Islet precursor cell (in vitro differentiated cells): Measurements from ENCODE around the gene ZMYND8.
A peak's percentile ranks its signal among the peaks of the same experiment; 100 is the strongest.
"Not testable (repeated sequence)": the region's sequence is repeated elsewhere in the genome, so short reads cannot be mapped to it uniquely, and the experiment has no call there.

ENCODE experiments used
- DNase-seq: peaks from one replicate; pipeline ENCODE4 v3.0.0-alpha.2; 2018

ZMYND8 gene

DNA sequence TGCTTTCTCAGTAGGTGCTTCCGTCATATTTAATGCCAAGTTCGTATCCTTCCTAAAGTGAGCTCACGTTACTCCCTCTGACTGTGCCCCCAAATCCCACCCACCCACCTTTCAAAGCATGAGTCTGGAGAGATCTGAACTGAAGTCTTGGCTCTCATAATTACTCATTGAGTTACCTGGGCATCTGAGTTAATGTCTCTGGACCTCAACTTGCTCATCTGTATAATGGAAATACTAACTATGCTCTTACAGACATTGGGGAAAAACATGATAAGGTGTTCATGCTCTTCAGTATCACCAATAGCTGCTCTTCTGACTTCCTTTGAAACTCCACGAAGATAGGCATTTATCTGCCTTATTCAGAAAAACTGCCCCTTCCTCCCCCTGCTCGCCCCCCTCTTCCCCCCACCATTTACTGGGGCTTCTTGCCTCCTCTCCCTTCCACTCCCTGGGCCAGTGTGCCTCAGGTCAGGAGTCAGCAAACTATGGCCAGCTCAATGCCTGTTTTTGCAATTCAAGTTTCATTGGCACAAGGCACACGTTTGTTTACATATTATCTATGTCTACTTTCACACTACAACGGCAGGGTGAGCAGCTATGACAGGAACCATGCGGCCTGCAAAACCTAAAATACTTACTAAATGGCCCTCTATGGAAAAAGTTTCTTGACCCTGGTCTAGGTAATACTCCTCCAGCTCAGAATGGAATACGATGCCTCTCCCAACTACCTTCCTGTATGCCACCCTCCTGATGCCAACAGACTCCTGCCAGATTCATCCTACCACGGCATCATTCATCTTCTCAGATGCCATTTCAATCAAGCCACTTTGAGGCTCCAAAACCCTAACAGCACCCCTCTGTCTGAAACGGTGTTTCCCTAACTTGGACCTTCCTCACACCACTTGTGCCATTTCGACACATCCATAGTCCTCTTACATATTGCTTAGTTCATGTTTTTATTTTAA lies 138.7 kb downstream of the ZMYND8 start:
- no peak for DNase-seq

DNA sequence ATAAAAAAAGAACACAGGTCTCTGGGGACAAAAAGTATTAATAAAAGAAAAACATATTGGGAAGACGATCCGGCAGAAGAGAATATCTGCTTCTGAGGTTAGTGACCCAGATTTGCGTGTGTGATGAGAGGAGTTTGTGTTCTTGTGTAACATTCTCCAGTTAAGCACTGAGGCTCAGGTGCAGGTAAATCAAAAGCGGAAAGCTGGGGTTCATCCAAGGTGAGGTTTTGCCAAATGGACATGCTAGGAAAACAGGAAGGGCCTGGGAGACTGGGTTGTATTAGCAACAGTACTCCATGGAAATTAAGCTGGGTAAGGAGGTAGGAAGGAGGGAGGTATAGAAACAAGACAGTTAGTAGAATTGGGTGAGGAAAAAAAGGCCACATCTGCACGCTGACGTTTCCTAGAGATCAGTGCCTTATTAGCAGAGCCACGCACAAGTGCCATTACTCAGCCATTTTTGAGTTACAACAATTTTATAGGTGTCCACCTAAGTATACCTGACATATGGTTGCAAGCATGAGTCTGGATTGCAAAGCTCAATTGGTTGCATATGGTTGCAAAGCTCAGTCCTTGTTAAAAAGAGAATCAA lies 139.6 kb downstream of the ZMYND8 start:
- no peak for DNase-seq

DNA sequence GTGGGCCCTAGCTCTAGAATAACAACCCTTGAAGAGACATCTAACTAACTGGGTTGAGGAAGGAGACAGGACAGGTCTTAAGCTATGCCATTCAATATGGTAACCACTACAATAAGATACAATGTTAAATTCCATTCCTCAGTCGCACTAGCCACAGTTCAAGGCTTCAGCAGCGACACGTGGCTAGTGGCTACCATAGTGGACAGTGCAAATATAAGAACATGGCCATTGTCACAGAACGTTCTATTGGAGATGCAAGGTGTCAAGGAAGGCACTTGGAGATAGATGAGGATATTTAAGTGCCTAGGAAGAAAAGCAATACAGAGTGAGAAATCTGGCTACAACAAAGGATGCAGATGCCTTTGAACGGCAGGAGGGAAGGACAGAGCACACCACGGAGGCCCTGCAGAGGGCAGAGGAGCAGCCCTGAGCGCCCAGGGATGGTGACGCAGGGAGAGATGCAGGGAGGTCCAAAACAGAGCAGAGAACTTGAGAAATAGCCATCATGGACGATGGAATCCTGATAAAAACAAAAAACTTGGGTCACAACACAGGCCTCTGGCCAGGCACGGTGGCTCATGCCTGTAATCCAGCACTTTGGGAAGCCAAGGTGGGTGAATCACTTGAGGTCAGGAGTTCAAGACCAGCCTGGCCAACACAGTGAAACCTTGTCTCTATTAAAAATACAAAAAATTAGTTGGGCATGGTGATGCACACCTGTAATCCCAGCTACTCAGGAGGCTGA lies 140.7 kb downstream of the ZMYND8 start:
- no peak for DNase-seq

DNA sequence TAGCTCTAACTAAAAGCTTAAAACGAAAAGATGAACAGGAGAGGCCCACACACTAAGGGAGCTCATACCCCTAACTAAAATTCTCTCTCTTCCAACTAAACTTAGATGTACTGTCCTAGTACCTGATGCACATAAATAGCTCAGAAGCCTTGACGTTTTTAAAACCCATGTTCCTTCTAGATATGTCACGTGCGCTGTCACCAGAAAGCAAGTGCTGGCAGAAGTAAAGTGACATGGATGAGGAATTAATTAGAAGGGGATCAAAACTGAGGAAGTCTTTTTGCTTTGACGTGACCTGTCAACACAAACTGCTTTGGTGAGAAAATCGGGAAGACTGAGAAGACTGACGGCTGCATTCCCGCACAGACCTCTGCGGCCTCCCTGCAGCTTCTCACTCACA lies 142.5 kb downstream of the ZMYND8 start:
- no peak for DNase-seq

DNA sequence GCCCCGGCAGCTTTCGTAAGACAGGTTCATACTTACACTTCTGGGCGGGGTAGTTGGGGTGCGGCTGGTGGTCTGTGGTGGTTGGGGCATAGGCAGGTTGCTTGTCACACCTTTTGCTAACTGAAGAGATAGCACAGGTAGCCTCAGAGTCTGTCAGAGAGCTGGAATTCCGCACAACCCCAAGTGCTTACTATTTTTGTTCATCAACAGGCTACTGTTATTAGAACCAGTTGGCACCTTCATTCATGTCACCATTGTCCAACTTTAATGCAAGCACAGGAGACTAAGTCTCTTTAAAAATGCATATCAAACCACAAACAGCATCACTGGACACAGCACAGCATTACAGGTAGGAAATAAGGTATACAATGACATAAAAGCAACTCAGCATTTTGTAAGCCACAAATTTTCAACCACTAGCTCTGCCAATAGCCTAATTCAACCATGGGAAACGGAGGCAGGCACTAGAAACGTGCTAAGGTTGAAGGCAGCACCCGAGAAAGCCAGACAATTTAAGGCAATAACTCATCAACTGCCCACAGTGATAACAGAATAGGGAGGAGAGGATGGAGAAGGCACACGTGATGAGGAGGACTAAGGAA lies 143.8 kb downstream of the ZMYND8 start:
- no peak for DNase-seq

DNA sequence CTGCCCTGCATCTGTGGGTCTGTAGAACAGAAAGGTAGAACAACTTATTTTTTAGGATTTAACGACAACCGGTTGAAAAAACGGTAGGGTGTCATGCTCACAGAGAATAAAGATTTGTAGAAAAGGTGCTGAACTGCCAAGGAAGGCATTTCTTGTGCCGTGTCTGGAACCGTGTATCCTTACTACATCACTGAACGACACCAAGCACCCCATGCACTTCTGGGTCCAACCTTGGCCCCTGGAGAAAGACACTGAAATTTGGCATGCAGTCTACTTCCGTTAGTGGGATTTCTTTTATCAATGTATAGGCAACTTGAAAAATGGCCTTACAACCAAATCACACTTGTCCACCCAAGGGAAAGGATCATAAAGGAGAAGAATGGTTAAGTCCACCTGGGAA lies 145.5 kb downstream of the ZMYND8 start:
- no peak for DNase-seq

DNA sequence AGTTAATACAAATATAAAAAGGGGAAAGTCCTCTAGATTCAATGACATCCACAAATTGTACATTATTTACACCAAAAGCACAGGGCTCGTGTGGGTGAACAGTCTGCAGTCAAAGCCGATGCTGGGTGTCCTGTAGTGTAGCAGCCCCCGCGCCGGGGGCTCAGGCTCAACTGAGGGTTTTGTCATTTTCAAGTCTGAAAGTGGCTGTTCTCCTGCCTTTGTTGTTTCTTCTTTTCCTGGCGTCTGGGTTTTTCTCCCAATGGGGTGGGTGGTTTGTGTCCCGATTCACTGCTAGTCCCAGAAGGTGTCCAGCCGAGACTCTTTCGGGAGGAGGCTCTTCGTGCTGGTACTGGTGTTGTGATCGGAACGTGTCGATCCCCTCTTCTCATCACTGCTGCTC lies 146.0 kb downstream of the ZMYND8 start:
- DNase-seq: no peak

DNA sequence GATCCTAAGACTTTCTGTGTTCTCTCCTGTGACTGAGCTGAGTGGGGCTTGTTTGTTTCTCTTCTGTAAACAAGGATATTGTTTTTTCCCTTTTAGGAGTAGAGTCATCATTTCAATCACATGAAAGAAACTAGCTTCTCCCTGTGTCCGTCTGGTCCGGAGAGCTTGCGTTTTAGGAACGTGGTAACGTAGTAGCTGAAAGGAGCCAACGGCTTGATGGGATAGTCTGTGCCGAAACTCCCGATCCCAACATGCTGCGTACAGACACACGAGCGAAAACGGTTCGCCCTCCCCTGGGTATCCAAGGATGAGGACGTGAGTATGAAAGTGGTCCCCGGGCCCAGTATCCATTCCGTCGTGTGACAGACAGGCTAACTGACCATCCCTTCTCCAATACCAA lies 146.5 kb downstream of the ZMYND8 start:
- no peak for DNase-seq

DNA sequence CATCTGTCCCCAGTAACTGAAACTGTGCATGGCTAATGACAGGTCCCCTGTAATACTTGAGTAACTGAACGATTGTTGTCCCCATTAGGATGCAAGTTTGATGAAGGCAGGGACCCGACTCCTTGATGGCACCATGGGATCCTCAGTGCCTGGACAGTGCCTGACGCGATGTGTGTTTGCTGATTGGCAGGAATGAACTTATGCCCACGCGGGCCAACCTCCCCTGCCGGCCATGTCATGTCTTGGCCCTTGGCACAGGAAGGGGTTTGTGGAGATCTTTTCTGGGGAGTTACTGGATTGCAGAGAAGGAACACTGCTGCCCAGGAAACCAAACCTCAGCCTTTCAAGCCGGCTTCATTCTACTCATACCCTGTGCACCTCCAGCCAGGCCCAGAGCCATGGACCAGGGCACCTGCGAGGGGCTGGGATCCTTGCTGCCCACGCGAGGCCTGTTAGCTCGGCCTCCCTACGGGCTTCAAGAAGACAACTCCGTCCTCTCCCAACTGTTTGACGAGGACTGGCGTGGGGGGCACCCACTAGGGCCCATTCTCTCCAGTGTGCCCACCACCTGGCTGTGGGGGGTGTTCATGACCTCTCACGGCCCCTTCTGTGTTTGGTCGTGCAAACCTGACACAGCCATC lies 147.8 kb downstream of the ZMYND8 start:
- no peak for DNase-seq

DNA sequence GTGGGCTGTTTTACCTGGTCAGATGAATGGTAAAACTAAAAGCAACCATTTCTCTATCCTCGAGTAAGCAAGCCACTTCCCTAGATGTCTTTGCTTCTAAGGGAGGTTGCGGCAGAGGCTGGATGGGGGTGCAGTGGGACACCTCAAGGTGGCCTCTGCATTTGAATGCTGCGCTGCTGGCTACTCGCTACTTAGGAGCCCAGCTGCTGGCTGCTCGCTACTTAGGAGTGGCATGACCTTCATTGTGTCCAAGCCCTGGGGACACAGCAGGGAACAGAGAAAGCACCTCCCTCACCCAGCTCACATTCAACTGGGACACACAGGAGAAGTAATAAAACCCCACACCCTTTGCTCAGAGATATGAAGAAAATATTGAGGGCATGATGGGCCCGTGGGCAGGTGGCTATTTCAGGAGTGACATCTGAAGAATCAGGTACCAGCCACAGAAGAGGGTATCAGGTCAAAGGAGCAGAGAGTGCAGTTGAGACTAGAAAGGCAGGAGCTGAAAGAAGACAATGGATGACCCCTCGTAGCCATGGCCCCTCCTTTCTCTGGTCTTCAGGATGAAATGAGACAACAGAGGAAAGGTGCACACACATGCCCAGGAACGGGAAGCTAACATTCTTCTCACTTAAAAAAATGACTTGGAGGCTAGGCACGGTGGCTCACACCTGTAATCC lies 149.4 kb downstream of the ZMYND8 start:
- DNase-seq: no peak

DNA sequence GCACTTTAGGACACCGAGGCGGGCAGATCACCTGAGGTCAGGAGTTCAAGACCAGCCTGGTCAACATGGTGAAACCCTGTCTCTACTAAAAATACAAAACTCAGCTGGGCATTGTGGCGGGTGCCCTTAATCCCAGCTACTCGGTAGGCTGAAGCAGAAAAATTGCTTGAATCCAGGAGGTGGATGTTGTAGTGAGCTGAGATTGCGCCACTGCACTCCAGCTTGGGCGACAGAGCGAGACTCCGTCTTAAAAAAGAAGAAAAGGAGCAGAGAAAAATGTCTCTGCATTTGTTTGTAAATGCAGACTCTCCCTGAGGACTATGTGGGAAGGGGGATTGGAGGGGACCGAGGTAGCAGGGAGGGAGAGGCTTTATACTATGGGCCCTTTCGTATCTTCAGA lies 149.9 kb downstream of the ZMYND8 start:
- not testable (repeated sequence) for DNase-seq

DNA sequence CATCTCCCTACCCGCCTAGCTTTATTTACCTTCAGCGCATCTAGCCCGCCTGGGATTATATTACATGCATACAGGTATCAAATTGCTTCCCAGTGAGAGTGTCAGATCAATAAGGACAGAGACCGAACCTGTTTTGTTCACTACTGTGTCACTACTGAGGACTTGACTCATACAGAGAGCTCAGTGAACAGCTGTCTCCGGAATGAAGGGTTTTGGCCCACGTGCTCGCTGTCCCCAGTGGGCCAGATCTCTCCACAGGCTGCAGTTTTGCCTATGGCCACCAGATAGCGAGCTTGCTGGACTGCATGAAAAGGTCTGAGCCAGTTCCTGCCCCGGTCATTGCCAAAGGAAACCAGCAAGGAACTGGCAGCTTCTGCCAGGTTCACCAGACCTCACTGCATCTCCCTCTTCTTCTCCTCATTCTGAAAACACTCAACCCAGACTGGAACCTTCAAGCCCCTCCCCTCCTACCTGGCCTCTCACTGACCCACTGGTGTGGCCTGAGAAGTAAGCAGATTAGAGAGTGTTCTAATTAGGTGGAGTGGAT lies 150.8 kb downstream of the ZMYND8 start:
- DNase-seq: peak; percentile 88

DNA sequence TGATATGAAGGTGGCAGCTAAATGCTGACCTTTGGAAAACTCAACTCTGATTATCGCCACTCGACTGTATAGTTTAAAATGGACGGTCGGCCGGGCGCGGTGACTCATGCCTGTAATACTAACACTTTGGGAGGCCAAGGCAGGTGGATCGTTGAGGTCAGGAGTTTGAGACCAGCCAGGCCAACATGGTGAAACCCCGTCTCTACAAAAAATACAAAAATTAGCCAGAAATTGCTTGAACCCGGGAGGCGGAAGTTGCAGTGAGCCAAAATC lies 151.7 kb downstream of the ZMYND8 start:
- not testable (repeated sequence) for DNase-seq

DNA sequence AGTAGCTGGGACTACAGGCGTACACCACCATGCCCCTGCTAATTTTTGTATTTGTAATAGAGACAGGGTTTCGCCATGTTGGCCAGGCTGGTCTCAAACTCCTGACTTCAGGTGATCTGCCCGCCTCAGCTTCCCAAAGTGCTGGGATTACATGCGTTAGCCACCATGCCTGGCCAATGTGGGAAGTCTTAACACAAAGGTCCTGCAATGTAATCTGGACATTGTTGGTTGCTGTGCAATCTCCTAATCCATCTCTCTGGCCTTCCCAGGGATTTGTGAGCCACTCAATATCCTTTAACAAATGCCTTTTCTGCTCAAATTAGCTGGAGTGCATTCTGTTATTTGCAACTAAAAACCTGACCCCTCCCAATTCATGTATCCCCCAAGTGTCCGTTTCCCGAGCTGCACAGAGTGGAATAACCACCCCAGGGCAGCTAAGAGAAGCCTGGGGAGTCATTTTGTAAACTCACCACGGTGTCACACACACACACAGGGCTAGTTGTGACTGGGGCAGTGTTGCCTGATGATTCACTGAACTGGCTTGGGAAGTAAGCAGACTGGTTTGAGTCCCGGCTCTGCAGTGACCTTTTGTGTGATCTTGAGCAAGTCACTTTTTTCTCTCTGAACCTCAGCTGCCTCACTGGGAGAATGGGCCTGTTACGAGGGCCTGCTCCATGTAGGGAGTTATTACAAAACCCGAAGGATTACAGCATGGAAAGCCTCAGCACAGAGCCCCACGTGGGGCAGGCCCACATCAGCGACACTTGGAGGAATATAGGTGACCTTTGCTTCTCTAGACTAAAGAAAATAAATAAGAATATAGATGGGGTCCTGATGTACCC lies 152.3 kb downstream of the ZMYND8 start:
- peak; percentile 95 for DNase-seq

DNA sequence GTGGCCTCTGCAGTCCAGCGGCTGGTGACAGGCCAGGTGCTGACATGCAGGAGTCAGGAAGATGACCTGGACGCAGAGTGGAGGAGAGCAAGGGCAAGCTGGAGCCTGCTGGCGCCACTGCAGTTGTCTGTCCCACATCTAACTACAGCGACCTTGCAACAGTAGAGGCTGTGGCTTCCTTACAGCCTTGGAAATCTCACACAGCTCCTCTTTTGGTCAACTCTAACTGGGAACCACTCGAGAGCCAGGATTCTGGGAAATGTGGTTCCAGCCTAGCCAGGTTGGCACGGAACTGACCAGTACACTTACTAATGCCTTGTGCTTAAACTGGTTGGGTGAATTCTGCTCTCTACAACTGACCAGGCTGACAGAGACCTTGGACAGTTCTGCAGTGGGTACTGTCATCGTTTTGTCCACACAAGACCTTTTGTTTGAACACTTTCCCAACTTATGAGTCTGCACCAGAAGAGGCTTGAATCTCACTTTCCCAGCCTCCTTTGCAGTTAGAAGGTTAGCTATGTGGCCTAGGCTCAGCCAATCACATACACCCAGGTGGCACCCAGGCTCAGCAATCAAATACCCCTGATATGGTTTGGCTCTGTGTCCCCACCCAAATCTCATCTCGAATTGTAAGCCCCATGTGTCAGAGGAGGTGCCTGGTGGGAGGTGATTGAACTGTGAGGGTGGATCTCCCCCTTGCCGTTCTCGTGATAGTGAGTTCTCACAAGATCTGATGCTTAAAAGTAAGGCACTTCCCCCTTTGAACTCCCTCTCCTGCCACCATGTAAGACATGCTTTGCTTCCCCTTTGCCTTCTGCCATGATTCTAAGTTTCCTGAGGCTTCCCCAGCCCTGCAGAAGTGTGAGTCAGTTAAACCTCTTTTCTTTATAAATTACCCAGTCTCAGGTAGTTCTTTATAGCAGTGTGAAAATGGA lies 153.5 kb downstream of the ZMYND8 start:
- no peak for DNase-seq

DNA sequence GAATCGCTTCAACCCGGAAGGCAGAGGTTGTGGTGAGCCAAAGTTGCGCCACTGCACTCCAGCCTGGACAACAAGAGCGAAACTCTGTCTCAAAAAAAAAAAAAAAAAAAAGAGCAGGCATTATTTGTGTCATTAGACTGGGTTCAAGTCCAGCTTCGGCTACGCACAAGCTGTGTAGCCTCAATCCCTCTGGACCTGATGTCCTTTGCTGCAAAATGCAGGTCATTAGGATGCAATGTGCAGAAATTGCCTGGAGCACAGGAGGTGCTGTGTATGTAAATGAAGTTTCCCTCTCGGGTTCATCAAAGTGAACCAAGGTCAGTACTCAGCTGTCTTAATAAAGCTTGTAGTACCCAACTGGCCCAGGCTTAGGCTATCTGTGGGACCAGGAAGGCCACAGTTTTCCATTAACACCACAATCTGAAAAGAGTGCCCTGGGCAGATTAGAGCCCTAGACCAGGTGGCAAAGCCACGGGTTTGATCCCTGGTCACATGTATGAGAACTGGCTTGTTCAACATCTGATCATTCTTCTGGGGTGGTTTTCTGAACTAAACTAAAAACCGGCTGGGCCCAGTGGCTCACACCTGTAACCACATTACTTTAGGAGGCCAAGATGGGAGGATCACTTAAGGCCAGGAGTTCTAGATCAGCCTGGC lies 155.3 kb downstream of the ZMYND8 start:
- no peak for DNase-seq

DNA sequence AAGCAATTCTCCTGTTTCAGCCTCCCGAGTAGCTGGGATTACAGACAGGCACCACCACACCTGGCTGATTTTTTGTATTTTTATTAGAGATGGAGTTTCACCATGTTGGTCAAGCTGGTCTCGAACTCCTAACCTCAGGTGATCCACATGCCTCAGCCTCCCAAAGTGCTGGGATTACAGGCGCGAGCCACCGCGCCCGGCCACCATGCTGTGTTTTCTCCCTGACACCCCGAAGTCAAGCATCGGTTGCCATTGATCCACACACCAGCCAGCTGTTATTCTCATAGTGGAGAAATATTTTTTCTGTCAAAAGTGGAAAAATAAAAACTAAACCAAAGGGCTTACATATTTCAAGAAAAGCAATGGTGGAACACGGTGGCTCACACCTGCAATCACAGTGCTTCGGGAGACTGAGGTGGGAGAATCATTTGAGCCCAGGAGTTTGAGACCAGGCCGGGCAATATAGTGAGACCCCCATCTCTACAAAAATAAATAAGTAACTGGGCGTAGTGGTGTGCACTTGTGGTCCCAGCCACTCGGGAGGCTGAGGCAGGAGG lies 157.4 kb downstream of the ZMYND8 start:
- no peak for DNase-seq

DNA sequence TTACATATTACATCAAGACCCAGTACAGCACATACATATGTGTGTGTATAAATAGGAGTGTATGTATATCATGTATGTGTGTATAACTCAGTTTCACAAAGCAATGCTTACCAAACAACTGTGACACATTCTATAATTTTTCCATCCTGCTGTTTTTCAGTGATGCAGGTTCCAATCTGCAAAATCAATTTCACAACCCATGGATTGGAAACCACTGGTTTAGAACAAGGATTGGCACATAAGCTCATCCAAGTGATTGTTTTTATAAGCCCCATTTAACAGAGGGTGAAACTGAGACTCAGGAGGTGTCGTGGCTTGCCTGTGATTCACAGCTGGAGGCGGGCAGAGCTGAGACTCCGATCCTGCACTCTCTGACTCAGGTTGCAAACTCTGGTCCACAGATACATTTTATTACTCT lies 158.2 kb downstream of the ZMYND8 start:
- no peak for DNase-seq
